Endothelial cell of umbilical vein (primary cell): ENCODE measurements around the gene CLN3. TPM values are rescaled to one million over a fixed set of nuclear protein-coding genes. Genes with fewer than 3 reads are reported as not detected.

Source experiments
- BruUV-seq: library from RNA; stranded (reverse); fragments of 400-500 nt; replicated peaks from 2 replicates; lab custom pipeline; 2021; lab: Mats Ljungman, UMichigan
- CTCF ChIA-PET: fragments of 300-600, 350-600 bp; sonication (Branson Sonifier 250); formaldehyde crosslinking; loops from one replicate; lab custom pipeline; 2021; ENCODE audit warnings: antibody characterized with exemption, inconsistent platforms; lab: Charles Lee
- POLR2A ChIA-PET: fragments of 300-600, 350-600 bp; sonication (Branson Sonifier 250); formaldehyde crosslinking; loops from one replicate; lab custom pipeline; 2021; ENCODE audit warnings: antibody characterized with exemption, inconsistent platforms; lab: Charles Lee
- DNase-seq: peaks from one replicate; pipeline ENCODE4 v3.0.0-alpha.2; 2011; ENCODE audit warnings: low read depth, low spot score
- FAIRE-seq: peaks from 2 replicates; lab custom pipeline; 2011; peaks lifted over from hg19 to GRCh38; lab: Jason Lieb, UNC
- H2AFZ ChIP-seq: 2 replicates; pipeline ENCODE4 v1.6.0; 2012; ENCODE audit warnings: low read depth, low read length, control low read depth, inconsistent platforms
- H3K27ac ChIP-seq: 2 replicates; pipeline ENCODE4 v1.5.1; 2011; ENCODE audit warnings: low read depth, mild to moderate bottlenecking, control low read depth, low read length, moderate library complexity; ENCODE audit not compliant: insufficient read depth
- H3K27me3 ChIP-seq, 2 experiments: 2 replicates each; pipeline versions ENCODE4 v1.6.0 to v1.6.1; 2011; ENCODE audit warnings: low read length in 2 of 2, mixed read lengths in 1 of 2; ENCODE audit not compliant: control insufficient read depth in 2 of 2, insufficient read depth in 2 of 2
- H3K36me3 ChIP-seq, 2 experiments: 2 replicates in 1 of 2; 3 replicates in 1 of 2; pipeline ENCODE4 v1.5.1; 2011; ENCODE audit warnings: low read length in 2 of 2, mild to moderate bottlenecking in 1 of 2, moderate library complexity in 1 of 2; ENCODE audit not compliant: control insufficient read depth in 2 of 2, insufficient read depth in 2 of 2; ENCODE audit errors: extremely low read depth in 1 of 2
- H3K4me1 ChIP-seq: 3 replicates; pipeline ENCODE4 v1.5.1; 2011; ENCODE audit warnings: mild to moderate bottlenecking, low read length; ENCODE audit not compliant: control insufficient read depth, insufficient read depth; ENCODE audit errors: extremely low read depth
- H3K4me2 ChIP-seq: 2 replicates; pipeline ENCODE4 v1.6.1; 2011; ENCODE audit warnings: low read length, control low read depth, mixed read lengths; ENCODE audit not compliant: insufficient read depth
- H3K4me3 ChIP-seq, 3 experiments: fragments of 200-600 bp in 1 of 3; sonication (generic), shearing (Covaris generic) in 1 of 3; replicated peaks in 1 of 3; 2 replicates each; pipeline ENCODE4 v1.5.1; 2011 to 2016; ENCODE audit warnings: control low read depth in 3 of 3, low read length in 3 of 3, mild to moderate bottlenecking in 2 of 3, inconsistent platforms in 1 of 3, low read depth in 1 of 3, moderate library complexity in 1 of 3; ENCODE audit not compliant: insufficient read depth in 1 of 3
- H3K79me2 ChIP-seq: 2 replicates; pipeline ENCODE4 v1.6.0; 2012; ENCODE audit warnings: low read length, inconsistent platforms; ENCODE audit not compliant: control insufficient read depth, insufficient read depth
- H3K9ac ChIP-seq: replicated peaks from 2 replicates; pipeline ENCODE3; 2011; ENCODE audit warnings: low read length, control low read depth; ENCODE audit not compliant: insufficient read depth; ENCODE audit errors: extremely low read depth
- H3K9me1 ChIP-seq: replicated peaks from 3 replicates; pipeline ENCODE4 v1.6.0; 2011; ENCODE audit warnings: mild to moderate bottlenecking, low read length; ENCODE audit not compliant: control insufficient read depth, insufficient read depth; ENCODE audit errors: extremely low read depth
- H3K9me3 ChIP-seq: replicated peaks from 2 replicates; pipeline ENCODE4 v1.5.1; 2012; ENCODE audit warnings: low read length, inconsistent platforms; ENCODE audit not compliant: control insufficient read depth, insufficient read depth
- H4K20me1 ChIP-seq: replicated peaks from 2 replicates; pipeline ENCODE3; 2011; ENCODE audit warnings: mild to moderate bottlenecking, low read length; ENCODE audit not compliant: control insufficient read depth, insufficient read depth; ENCODE audit errors: extremely low read depth
- EZH2 ChIP-seq: IDR thresholded peaks from 2 replicates; pipeline ENCODE4 v1.6.1; 2012; ENCODE audit warnings: borderline replicate concordance, low read depth, mild to moderate bottlenecking, moderate library complexity, low read length, inconsistent platforms; ENCODE audit not compliant: severe bottlenecking
- FOS ChIP-seq: IDR thresholded peaks from 2 replicates; pipeline ENCODE4 v1.6.1; 2011; ENCODE audit warnings: mild to moderate bottlenecking, low read length, moderate library complexity, borderline replicate concordance; ENCODE audit not compliant: insufficient read depth
- GATA2 ChIP-seq: IDR thresholded peaks from 2 replicates; pipeline ENCODE4 v1.7.0; 2011; ENCODE audit warnings: low read depth, mild to moderate bottlenecking, moderate library complexity, mixed read lengths, low read length; ENCODE audit not compliant: insufficient read length, insufficient read depth
- JUN ChIP-seq: IDR thresholded peaks from 2 replicates; pipeline ENCODE4 v1.6.1; 2011; ENCODE audit warnings: borderline replicate concordance, low read depth; ENCODE audit not compliant: insufficient read length, insufficient read depth
- MYC ChIP-seq: IDR thresholded peaks from one replicate; pipeline ENCODE4 v1.6.1; 2011; ENCODE audit warnings: mild to moderate bottlenecking, low read depth, low read length
- POLR2A ChIP-seq: IDR thresholded peaks from 2 replicates; pipeline ENCODE4 v1.6.1; 2012; ENCODE audit warnings: low read depth, mild to moderate bottlenecking, control low read depth, low read length
- POLR2AphosphoS5 ChIP-seq: IDR thresholded peaks from 2 replicates; pipeline ENCODE4 v1.6.1; 2012; ENCODE audit warnings: low read depth, mild to moderate bottlenecking, control low read depth, low read length, moderate library complexity; ENCODE audit not compliant: insufficient read depth
- dilution Hi-C: fragments of 300-500 bp; cut with MboI; formaldehyde crosslinking; loops from one replicate; pipeline ENCODE4 v1.15.0; 2019; ENCODE audit warnings: low sequenced_read_pairs; ENCODE audit not compliant: extremely low pct_ligation_motif_present
- intact Hi-C: fragments of 100-400 bp; cut with micrococcal nuclease; formaldehyde crosslinking; loops from one replicate; pipeline ENCODE4 v1.10.0; 2022
- polyA plus RNA-seq, 4 experiments: library from polyadenylated mRNA; depleted of rRNA in 3 of 4; stranded (reverse) in 3 of 4; unstranded in 1 of 4; fragments of >200 nt; gene quantifications; 2 replicates each; pipeline versions ENCODE4 v1.2.1 to v1.2.3, GENCODE V29; 2011 to 2012; ENCODE audit warnings: missing spikeins in 1 of 4
- total RNA-seq: library from RNA; stranded (reverse); gene quantifications from 2 replicates; pipeline ENCODE4 v1.2.3, GENCODE V29; 2021
- TF ChIP-seq, protein P1 (sequence below), 2 donors: IDR thresholded peaks; 1 replicate in 1 of 2; 2 replicates in 1 of 2; pipeline ENCODE4 v1.5.1; 2011; ENCODE audit warnings: low read length in 2 of 2, mild to moderate bottlenecking in 2 of 2, moderate library complexity in 2 of 2, control low read depth in 1 of 2, inconsistent platforms in 1 of 2, low read depth in 1 of 2; ENCODE audit not compliant: insufficient read depth in 1 of 2; ENCODE audit errors: extremely low read depth in 1 of 2
- TF ChIP-seq, protein P2 (sequence below): IDR thresholded peaks from 2 replicates; pipeline ENCODE4 v1.6.1; 2011; ENCODE audit not compliant: insufficient read depth, insufficient read length

Gene CLN3
- total and polyA plus RNA-seq, 2 donors (not counting 3 experiments of a cell fraction or from before 2014, with no cell fraction given), result 40.2 to 76.1 TPM

DNA sequence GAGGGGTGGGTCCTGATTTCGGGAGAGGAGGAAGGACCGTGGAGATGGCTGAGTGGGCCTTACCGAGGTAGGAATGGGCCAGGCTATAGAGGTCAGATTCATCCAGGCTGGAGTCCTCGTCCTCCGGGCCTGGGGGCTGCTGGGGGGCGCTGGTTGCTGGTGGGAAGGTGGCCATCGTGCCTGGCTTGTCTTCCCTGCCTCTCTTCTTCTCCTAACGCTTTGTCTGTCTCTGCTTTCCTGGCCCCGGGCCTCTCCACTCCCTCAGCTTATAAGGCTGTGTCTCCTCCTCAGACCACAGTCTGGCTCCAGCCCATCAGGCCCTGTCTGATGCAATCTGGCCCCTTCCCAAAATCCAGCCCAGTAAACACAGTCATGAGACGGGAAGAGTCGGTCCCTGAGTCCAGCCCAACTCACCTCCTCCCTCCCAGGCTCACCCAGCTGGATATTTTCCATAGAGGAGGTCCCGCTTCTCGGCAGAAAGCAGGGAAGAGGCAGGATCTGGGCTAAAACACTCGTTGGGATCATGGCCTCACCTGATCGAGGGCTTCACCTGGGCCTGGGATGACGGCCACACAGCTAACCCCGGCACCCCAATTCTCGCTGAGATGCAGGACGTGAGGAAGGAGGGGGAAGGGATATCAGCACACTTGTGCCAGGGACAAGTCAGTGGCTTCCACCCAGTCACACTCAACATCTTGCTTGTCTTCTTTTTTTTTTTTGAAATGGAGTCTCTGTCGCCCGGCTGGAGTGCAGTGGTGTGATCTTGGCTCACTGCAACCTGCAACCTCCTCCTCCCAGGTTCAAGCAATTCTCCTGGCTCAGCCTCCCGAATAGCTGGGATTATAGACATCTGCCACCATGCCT, 47.1 kb upstream of the CLN3 start, which contains the start of gene NUPR1:
Gene NUPR1 (minus strand): TSS at position 242 of the 864 bp plus-strand sequence. CDS start 67 bp downstream, at position 175.
- no peaks in the 10 kb centered on the region for H3K4me1 ChIP-seq
- ChIA-PET POLR2A (no interaction called here), CTCF (no interaction called here)
- peak within 1 kb of the TSS; percentile 23 for H2AFZ ChIP-seq
- no peaks in the 10 kb centered on the region for H3K9me1 ChIP-seq
- no TSS peak for BruUV-seq
- dilution Hi-C loops, result no loop called here
- H3K4me2 ChIP-seq, result no peak within 1 kb of the TSS
- no peaks in the 10 kb centered on the region for H3K9me3 ChIP-seq
- no peaks in the 10 kb centered on the region for H4K20me1 ChIP-seq
- FAIRE-seq (no peak), DNase-seq (peak; percentile 62)
- no peak within 1 kb of the TSS for H3K9ac ChIP-seq
- no peak for TF ChIP-seq POLR2A
- TF ChIP-seq, protein P1, sequence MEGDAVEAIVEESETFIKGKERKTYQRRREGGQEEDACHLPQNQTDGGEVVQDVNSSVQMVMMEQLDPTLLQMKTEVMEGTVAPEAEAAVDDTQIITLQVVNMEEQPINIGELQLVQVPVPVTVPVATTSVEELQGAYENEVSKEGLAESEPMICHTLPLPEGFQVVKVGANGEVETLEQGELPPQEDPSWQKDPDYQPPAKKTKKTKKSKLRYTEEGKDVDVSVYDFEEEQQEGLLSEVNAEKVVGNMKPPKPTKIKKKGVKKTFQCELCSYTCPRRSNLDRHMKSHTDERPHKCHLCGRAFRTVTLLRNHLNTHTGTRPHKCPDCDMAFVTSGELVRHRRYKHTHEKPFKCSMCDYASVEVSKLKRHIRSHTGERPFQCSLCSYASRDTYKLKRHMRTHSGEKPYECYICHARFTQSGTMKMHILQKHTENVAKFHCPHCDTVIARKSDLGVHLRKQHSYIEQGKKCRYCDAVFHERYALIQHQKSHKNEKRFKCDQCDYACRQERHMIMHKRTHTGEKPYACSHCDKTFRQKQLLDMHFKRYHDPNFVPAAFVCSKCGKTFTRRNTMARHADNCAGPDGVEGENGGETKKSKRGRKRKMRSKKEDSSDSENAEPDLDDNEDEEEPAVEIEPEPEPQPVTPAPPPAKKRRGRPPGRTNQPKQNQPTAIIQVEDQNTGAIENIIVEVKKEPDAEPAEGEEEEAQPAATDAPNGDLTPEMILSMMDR (IDR thresholded peaks at IDR 0.05; ENCODE audit: extremely low read depth in 1 of 2, insufficient read depth in 1 of 2, low read depth in 1 of 2, low read length in 2 of 2), result no peak
- no peak for TF ChIP-seq POLR2AphosphoS5
- TF ChIP-seq JUN, result no peak
- TF ChIP-seq MYC, result no peak
- TF ChIP-seq GATA2, result no peak
- no peak for TF ChIP-seq EZH2
- no peak for TF ChIP-seq FOS
- TF ChIP-seq, protein P2, sequence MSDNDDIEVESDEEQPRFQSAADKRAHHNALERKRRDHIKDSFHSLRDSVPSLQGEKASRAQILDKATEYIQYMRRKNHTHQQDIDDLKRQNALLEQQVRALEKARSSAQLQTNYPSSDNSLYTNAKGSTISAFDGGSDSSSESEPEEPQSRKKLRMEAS, result no peak
- H3K79me2 ChIP-seq, result no peaks in the 10 kb centered on the region
- intact Hi-C loops, result no loop called here
- no peaks in the 10 kb centered on the region for H3K36me3 ChIP-seq
- H3K4me3 ChIP-seq, result no peak within 1 kb of the TSS
- H3K27ac ChIP-seq, result no peak within 1 kb of the TSS
- H3K27me3 ChIP-seq, result no peaks in the 10 kb centered on the region
